Measurements from ENCODE around the gene GADD45A. TPM values are rescaled to one million over a fixed set of nuclear protein-coding genes. Genes with fewer than 3 reads are reported as not detected.

GADD45A gene
- total RNA-seq, 1 donor from 2014 or later = 8.7 TPM

DNA sequence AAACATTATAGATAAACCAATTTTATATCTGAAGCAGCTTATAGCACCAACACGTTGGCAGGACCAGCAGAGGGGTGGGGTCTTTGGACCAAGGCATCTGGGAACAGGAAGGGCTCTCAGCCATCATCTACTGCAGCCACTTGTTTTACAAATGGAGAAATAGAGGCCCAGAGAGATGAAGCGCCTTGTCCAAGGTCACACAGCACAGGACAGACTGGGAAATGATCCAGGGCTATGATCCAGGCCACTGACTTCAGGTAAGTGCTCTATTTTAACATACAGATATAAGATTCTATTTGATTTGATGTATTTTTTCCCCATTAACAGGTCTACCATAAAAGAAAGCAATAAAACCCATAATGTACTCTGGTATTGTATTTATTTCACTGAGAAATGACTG, 16.9 kb downstream of the GADD45A start:
- Mint-ChIP-seq H3K9me3 (no peaks in the 10 kb centered on the region), H3K4me1 (no peaks in the 10 kb centered on the region), H3K4me3 (no peak overlapping the region), H3K27ac (no peak overlapping the region), H3K27me3 (no peaks in the 10 kb centered on the region), H3K36me3 (ENCODE audit: low read depth) (no peaks in the 10 kb centered on the region)
- ATAC-seq (ENCODE audit: low read depth) (no peak), DNase-seq (no peak)
- TF ChIP-seq, protein P1, sequence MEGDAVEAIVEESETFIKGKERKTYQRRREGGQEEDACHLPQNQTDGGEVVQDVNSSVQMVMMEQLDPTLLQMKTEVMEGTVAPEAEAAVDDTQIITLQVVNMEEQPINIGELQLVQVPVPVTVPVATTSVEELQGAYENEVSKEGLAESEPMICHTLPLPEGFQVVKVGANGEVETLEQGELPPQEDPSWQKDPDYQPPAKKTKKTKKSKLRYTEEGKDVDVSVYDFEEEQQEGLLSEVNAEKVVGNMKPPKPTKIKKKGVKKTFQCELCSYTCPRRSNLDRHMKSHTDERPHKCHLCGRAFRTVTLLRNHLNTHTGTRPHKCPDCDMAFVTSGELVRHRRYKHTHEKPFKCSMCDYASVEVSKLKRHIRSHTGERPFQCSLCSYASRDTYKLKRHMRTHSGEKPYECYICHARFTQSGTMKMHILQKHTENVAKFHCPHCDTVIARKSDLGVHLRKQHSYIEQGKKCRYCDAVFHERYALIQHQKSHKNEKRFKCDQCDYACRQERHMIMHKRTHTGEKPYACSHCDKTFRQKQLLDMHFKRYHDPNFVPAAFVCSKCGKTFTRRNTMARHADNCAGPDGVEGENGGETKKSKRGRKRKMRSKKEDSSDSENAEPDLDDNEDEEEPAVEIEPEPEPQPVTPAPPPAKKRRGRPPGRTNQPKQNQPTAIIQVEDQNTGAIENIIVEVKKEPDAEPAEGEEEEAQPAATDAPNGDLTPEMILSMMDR (IDR thresholded peaks at IDR 0.05) = no peak
- intact Hi-C loops (cut with micrococcal nuclease) = no loop called here
- ChIA-PET POLR2A (no interaction called here), CTCF (no interaction called here)

DNA sequence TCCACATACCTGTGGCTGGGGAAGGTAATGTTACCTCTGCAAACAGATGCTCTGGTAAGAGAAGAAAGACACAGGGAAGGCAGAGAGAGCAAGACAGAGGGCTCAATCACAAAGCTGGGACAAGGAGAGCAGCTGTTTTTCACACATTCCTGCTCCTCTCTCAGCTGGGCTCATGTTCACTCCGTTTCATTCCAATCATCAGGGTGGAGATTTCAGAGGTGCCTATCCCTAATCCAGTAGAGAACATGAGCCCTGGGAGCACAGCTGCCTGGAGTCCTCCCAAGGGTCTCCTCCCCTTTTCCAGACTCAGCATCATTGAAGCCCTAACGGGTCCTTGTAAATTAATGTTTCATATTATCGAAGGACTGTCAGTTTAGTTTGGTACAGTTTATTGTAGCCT, 19.4 kb downstream of the GADD45A start:
- no peaks in the 10 kb centered on the region for H3K36me3 Mint-ChIP-seq (ENCODE audit: low read depth)
- no peak overlapping the region for H3K4me3 Mint-ChIP-seq
- no peaks in the 10 kb centered on the region for H3K9me3 Mint-ChIP-seq
- ChIA-PET POLR2A (no interaction called here), CTCF (no interaction called here)
- H3K4me1 Mint-ChIP-seq = no peaks in the 10 kb centered on the region
- H3K27me3 Mint-ChIP-seq = no peaks in the 10 kb centered on the region
- no peak for ATAC-seq (ENCODE audit: low read depth)
- no peak overlapping the region for H3K27ac Mint-ChIP-seq
- DNase-seq = no peak
- intact Hi-C loops (cut with micrococcal nuclease) = no loop called here
- TF ChIP-seq, protein P1 (IDR thresholded peaks at IDR 0.05) = no peak

DNA sequence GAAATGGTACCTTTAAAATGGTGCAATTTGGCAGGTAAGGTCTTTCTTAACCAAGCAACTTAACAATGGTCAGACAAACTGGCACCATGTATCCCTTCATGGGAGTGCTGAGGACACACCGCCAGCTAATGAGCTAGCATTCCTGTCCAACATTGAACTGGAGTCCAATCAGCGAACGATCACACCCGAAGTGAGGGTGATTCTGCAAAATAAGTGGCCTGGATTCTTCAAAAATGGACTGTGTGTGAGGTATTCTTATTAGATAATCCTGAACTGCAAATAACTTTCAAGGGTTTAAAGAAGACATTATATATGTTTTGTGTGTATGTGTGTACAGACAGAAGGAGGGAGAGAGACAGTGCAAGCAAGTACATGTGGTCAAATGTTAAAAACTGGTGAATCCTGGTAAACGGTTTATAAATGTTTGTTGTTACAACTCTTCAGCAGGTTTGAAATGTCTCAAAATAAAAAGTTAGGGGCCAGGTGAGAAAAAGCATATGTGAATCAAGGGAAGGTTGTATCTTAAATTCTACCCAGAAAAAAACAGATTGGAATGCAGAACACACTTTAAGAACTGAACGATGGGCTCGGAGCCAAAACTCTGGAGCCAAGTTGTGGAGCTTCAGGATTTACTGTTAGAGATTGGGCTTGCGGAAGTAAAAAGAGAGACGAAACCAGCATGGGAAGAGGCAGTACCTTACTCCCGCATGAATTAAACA, 20.9 kb downstream of the GADD45A start:
- Mint-ChIP-seq H3K36me3 (ENCODE audit: low read depth) (no peaks in the 10 kb centered on the region), H3K27me3 (no peaks in the 10 kb centered on the region), H3K4me3 (no peak overlapping the region), H3K4me1 (no peaks in the 10 kb centered on the region), H3K27ac (no peak overlapping the region), H3K9me3 (no peaks in the 10 kb centered on the region)
- TF ChIP-seq, protein P1 (IDR thresholded peaks at IDR 0.05) = no peak
- ATAC-seq (ENCODE audit: low read depth) (no peak), DNase-seq (no peak)
- ChIA-PET POLR2A (no interaction called here), CTCF (no interaction called here)
- intact Hi-C loops (cut with micrococcal nuclease) = no loop called here

DNA sequence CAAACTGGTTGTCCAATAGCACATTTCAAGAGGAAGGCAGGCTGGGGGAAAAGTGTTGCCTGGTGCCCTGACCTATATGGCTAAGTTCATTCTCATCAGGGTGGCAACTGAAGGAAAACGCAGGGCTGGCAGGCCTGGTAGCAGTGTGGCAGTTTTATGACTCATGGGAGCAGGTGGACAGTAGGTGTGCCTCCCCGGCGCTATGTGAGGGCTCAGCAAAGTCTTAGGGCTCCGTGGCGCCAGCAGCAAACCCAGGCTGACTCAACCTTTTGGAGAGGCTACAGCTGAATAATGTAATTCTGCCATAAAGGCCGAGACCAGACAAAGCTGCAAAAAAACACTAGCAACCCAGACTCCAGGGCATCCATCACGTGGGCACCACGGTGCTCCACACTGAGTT, 23.6 kb downstream of the GADD45A start:
- no peak overlapping the region for H3K27ac Mint-ChIP-seq
- POLR2A ChIA-PET = no interaction called here
- intact Hi-C loops (cut with micrococcal nuclease) = no loop called here
- H3K27me3 Mint-ChIP-seq = no peaks in the 10 kb centered on the region
- TF ChIP-seq, protein P1 (IDR thresholded peaks at IDR 0.05) = no peak
- CTCF ChIA-PET = no interaction called here
- H3K36me3 Mint-ChIP-seq (ENCODE audit: low read depth) = no peaks in the 10 kb centered on the region
- DNase-seq (no peak), ATAC-seq (ENCODE audit: low read depth) (no peak)
- no peaks in the 10 kb centered on the region for H3K9me3 Mint-ChIP-seq
- H3K4me3 Mint-ChIP-seq = no peak overlapping the region
- H3K4me1 Mint-ChIP-seq = peaks cover 4% of the 10 kb centered on the region

DNA sequence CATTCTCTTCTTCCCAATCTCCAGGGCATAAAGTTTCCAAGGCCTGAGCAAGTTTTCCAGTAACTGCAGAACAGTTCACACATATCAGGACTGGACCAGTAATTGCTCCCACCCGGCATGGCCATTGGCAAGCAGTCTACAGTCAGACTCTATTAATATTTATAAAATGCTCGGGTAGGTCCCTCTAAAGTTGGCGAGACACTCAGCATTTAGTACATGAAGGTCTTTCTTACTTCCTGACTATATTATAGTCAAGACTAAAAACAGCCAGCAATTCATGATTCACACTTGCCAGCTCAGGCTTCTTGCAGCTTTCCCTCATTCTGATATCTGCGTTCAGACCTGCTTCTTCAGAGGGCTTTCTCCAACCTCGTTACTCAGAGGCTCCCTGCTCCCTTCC, 25.4 kb downstream of the GADD45A start:
- no peak for DNase-seq
- no peak for ATAC-seq (ENCODE audit: low read depth)
- H3K27ac Mint-ChIP-seq = no peak overlapping the region
- peaks cover 4% of the 10 kb centered on the region for H3K4me1 Mint-ChIP-seq
- ChIA-PET POLR2A (no interaction called here), CTCF (no interaction called here)
- H3K27me3 Mint-ChIP-seq = no peaks in the 10 kb centered on the region
- TF ChIP-seq, protein P1 (IDR thresholded peaks at IDR 0.05) = no peak
- no peaks in the 10 kb centered on the region for H3K36me3 Mint-ChIP-seq (ENCODE audit: low read depth)
- no peak overlapping the region for H3K4me3 Mint-ChIP-seq
- H3K9me3 Mint-ChIP-seq = no peaks in the 10 kb centered on the region
- intact Hi-C loops (cut with micrococcal nuclease) = no loop called here

All from activated B cell treated with CpG ODN at 0.5 μM for 24 hours (primary cell).